ENCODE measurements around the gene QSOX1. TPM values are rescaled to one million over a fixed set of nuclear protein-coding genes. Genes with fewer than 3 reads are reported as not detected.

QSOX1 gene
- total RNA-seq, 1 experiment from 2014 or later, result 69.0 TPM

- intact Hi-C loops (cut with micrococcal nuclease; ENCODE audit: unreplicated experiment), result no loop called here
- CTCF ChIA-PET, result interaction anchor here (1.9 kb wide), 1 partner anchor 8 kb away, joined by 4 read pairs; no protein-coding TSS in a partner anchor
- Histone ChIP-seq H3K9me3 (ENCODE audit: low read depth, low read length, poor library complexity, severe bottlenecking) (no peaks in the 10 kb centered on the region), H3K4me3 (ENCODE audit: low read depth, low read length, poor library complexity, severe bottlenecking) (no peak overlapping the region), H3K27ac (ENCODE audit: low read depth, low read length, poor library complexity, severe bottlenecking) (no peak overlapping the region), H3K36me3 (ENCODE audit: insufficient read depth, low read length, poor library complexity, severe bottlenecking) (no peaks in the 10 kb centered on the region), H3K27me3 (replicated peaks; ENCODE audit: insufficient read depth, low read depth, low read length, poor library complexity) (no peaks in the 10 kb centered on the region), H3K4me1 (ENCODE audit: insufficient read depth, low read length, poor library complexity, severe bottlenecking) (no peaks in the 10 kb centered on the region)
- no peak for TF ChIP-seq EZH2 (IDR thresholded peaks at IDR 0.05; ENCODE audit: borderline replicate concordance, low read depth, low read length, poor library complexity, severe bottlenecking)
- DNase-seq (ENCODE audit: low spot score), result no peak
- POLR2A ChIA-PET (ENCODE audit: low non-redundant PET), result no interaction called here
- no TSS peak for BruUV-seq (replicated peaks)
These were observed 41.9 kb downstream of the QSOX1 start for GRCh38 chr1:180196436-180197003.

DNA sequence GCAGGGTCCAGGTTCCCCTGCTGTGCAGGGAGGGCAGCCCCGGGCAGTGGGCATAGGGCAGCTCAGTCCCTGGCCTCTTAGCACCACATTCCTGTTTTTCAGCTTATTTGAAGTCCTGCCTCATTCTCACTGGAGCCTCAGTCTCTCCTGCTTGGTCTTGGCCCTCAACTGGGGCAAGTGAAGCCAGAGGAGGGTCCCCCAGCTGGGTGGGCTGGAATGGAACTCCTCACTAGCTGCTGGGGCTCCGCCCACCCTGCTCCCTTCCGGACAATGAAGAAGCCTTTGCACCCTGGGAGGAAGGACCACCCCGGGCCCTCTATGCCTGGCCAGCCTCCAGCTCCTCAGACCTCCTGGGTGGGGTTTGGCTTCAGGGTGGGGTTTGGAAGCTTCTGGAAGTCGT lies 42.6 kb downstream of the QSOX1 start:
- no TSS peak for BruUV-seq (replicated peaks)

GRCh38 chr1:180198196-180198595 lies 43.5 kb downstream of the QSOX1 start:
- no peaks in the 10 kb centered on the region for H3K9me3 ChIP-seq (ENCODE audit: low read depth, low read length, poor library complexity, severe bottlenecking)
- H3K4me3 ChIP-seq (ENCODE audit: low read depth, low read length, poor library complexity, severe bottlenecking), result no peak overlapping the region
- no peaks in the 10 kb centered on the region for H3K4me1 ChIP-seq (ENCODE audit: insufficient read depth, low read length, poor library complexity, severe bottlenecking)
- CTCF ChIA-PET, result interaction anchor here (1.1 kb wide), 1 partner anchor 17 kb away, joined by 4 read pairs; no protein-coding TSS in a partner anchor
- no peaks in the 10 kb centered on the region for H3K36me3 ChIP-seq (ENCODE audit: insufficient read depth, low read length, poor library complexity, severe bottlenecking)
- peak; percentile 25 for DNase-seq (ENCODE audit: low spot score)
- H3K27ac ChIP-seq (ENCODE audit: low read depth, low read length, poor library complexity, severe bottlenecking), result no peak overlapping the region
- intact Hi-C loops (cut with micrococcal nuclease; ENCODE audit: unreplicated experiment), result no loop called here
- no TSS peak for BruUV-seq (replicated peaks)
- POLR2A ChIA-PET (ENCODE audit: low non-redundant PET), result no interaction called here
- H3K27me3 ChIP-seq (replicated peaks; ENCODE audit: insufficient read depth, low read depth, low read length, poor library complexity), result no peaks in the 10 kb centered on the region
- TF ChIP-seq, protein P1, sequence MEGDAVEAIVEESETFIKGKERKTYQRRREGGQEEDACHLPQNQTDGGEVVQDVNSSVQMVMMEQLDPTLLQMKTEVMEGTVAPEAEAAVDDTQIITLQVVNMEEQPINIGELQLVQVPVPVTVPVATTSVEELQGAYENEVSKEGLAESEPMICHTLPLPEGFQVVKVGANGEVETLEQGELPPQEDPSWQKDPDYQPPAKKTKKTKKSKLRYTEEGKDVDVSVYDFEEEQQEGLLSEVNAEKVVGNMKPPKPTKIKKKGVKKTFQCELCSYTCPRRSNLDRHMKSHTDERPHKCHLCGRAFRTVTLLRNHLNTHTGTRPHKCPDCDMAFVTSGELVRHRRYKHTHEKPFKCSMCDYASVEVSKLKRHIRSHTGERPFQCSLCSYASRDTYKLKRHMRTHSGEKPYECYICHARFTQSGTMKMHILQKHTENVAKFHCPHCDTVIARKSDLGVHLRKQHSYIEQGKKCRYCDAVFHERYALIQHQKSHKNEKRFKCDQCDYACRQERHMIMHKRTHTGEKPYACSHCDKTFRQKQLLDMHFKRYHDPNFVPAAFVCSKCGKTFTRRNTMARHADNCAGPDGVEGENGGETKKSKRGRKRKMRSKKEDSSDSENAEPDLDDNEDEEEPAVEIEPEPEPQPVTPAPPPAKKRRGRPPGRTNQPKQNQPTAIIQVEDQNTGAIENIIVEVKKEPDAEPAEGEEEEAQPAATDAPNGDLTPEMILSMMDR (conservative IDR thresholded peaks at IDR 0.05; ENCODE audit: low read depth, low read length), result no peak
- TF ChIP-seq EZH2 (IDR thresholded peaks at IDR 0.05; ENCODE audit: borderline replicate concordance, low read depth, low read length, poor library complexity, severe bottlenecking), result no peak

More for the DNA sequence above, 42.6 kb downstream of the QSOX1 start:
- no peak for DNase-seq (ENCODE audit: low spot score)
- Histone ChIP-seq H3K4me1 (ENCODE audit: insufficient read depth, low read length, poor library complexity, severe bottlenecking) (no peaks in the 10 kb centered on the region), H3K36me3 (ENCODE audit: insufficient read depth, low read length, poor library complexity, severe bottlenecking) (no peaks in the 10 kb centered on the region), H3K9me3 (ENCODE audit: low read depth, low read length, poor library complexity, severe bottlenecking) (no peaks in the 10 kb centered on the region), H3K27ac (ENCODE audit: low read depth, low read length, poor library complexity, severe bottlenecking) (no peak overlapping the region), H3K27me3 (replicated peaks; ENCODE audit: insufficient read depth, low read depth, low read length, poor library complexity) (no peaks in the 10 kb centered on the region), H3K4me3 (ENCODE audit: low read depth, low read length, poor library complexity, severe bottlenecking) (no peak overlapping the region)
- ChIA-PET POLR2A (ENCODE audit: low non-redundant PET) (no interaction called here), CTCF (interaction anchor here (1.1 to 1.9 kb wide), 2 partner anchors 9 to 16 kb away, joined by 4 read pairs; no protein-coding TSS in a partner anchor)
- intact Hi-C loops (cut with micrococcal nuclease; ENCODE audit: unreplicated experiment), result no loop called here
- TF ChIP-seq EZH2 (IDR thresholded peaks at IDR 0.05; ENCODE audit: borderline replicate concordance, low read depth, low read length, poor library complexity, severe bottlenecking), result no peak
- TF ChIP-seq, protein P1 (conservative IDR thresholded peaks at IDR 0.05; ENCODE audit: low read depth, low read length), result no peak

- TF ChIP-seq, protein P1 (conservative IDR thresholded peaks at IDR 0.05; ENCODE audit: low read depth, low read length), result no peak
- TF ChIP-seq EZH2 (IDR thresholded peaks at IDR 0.05; ENCODE audit: borderline replicate concordance, low read depth, low read length, poor library complexity, severe bottlenecking), result no peak
- Histone ChIP-seq H3K4me1 (ENCODE audit: insufficient read depth, low read length, poor library complexity, severe bottlenecking) (no peaks in the 10 kb centered on the region), H3K27me3 (replicated peaks; ENCODE audit: insufficient read depth, low read depth, low read length, poor library complexity) (no peaks in the 10 kb centered on the region), H3K36me3 (ENCODE audit: insufficient read depth, low read length, poor library complexity, severe bottlenecking) (no peaks in the 10 kb centered on the region), H3K9me3 (ENCODE audit: low read depth, low read length, poor library complexity, severe bottlenecking) (no peaks in the 10 kb centered on the region), H3K27ac (ENCODE audit: low read depth, low read length, poor library complexity, severe bottlenecking) (no peak overlapping the region), H3K4me3 (ENCODE audit: low read depth, low read length, poor library complexity, severe bottlenecking) (no peak overlapping the region)
- BruUV-seq (replicated peaks), result no TSS peak
- ChIA-PET CTCF (interaction anchor here (1.1 kb wide), 1 partner anchor 18 kb away, joined by 4 read pairs; no protein-coding TSS in a partner anchor), POLR2A (ENCODE audit: low non-redundant PET) (no interaction called here)
- no peak for DNase-seq (ENCODE audit: low spot score)
- intact Hi-C loops (cut with micrococcal nuclease; ENCODE audit: unreplicated experiment), result no loop called here
These were observed 43.9 kb downstream of the QSOX1 start for GRCh38 chr1:180198611-180199010.
